Endothelial cell of umbilical vein (primary cell): ENCODE measurements around the gene DOK1.

Experiments used
- EZH2 ChIP-seq: IDR thresholded peaks from 2 replicates; pipeline ENCODE4 v1.6.1; 2012; ENCODE audit warnings: borderline replicate concordance, low read depth, mild to moderate bottlenecking, moderate library complexity, low read length, inconsistent platforms; ENCODE audit not compliant: severe bottlenecking
- POLR2A ChIP-seq: IDR thresholded peaks from 2 replicates; pipeline ENCODE4 v1.6.1; 2012; ENCODE audit warnings: low read depth, mild to moderate bottlenecking, control low read depth, low read length
- POLR2AphosphoS5 ChIP-seq: IDR thresholded peaks from 2 replicates; pipeline ENCODE4 v1.6.1; 2012; ENCODE audit warnings: low read depth, mild to moderate bottlenecking, control low read depth, low read length, moderate library complexity; ENCODE audit not compliant: insufficient read depth
- TF ChIP-seq, protein P1 (sequence below), 2 donors: IDR thresholded peaks; 1 replicate in 1 of 2; 2 replicates in 1 of 2; pipeline ENCODE4 v1.5.1; 2011; ENCODE audit warnings: low read length in 2 of 2, mild to moderate bottlenecking in 2 of 2, moderate library complexity in 2 of 2, control low read depth in 1 of 2, inconsistent platforms in 1 of 2, low read depth in 1 of 2; ENCODE audit not compliant: insufficient read depth in 1 of 2; ENCODE audit errors: extremely low read depth in 1 of 2

GRCh38 chr2:74551942-74552913, 2.3 kb upstream of the DOK1 start:
- TF ChIP-seq, protein P1, sequence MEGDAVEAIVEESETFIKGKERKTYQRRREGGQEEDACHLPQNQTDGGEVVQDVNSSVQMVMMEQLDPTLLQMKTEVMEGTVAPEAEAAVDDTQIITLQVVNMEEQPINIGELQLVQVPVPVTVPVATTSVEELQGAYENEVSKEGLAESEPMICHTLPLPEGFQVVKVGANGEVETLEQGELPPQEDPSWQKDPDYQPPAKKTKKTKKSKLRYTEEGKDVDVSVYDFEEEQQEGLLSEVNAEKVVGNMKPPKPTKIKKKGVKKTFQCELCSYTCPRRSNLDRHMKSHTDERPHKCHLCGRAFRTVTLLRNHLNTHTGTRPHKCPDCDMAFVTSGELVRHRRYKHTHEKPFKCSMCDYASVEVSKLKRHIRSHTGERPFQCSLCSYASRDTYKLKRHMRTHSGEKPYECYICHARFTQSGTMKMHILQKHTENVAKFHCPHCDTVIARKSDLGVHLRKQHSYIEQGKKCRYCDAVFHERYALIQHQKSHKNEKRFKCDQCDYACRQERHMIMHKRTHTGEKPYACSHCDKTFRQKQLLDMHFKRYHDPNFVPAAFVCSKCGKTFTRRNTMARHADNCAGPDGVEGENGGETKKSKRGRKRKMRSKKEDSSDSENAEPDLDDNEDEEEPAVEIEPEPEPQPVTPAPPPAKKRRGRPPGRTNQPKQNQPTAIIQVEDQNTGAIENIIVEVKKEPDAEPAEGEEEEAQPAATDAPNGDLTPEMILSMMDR (IDR thresholded peaks at IDR 0.05; ENCODE audit: extremely low read depth in 1 of 2, insufficient read depth in 1 of 2, low read depth in 1 of 2, low read length in 2 of 2), result no peak
- TF ChIP-seq POLR2A (no peak), EZH2 (no peak), POLR2AphosphoS5 (no peak)
